Measurements from ENCODE around the gene SSBP2.

DNA sequence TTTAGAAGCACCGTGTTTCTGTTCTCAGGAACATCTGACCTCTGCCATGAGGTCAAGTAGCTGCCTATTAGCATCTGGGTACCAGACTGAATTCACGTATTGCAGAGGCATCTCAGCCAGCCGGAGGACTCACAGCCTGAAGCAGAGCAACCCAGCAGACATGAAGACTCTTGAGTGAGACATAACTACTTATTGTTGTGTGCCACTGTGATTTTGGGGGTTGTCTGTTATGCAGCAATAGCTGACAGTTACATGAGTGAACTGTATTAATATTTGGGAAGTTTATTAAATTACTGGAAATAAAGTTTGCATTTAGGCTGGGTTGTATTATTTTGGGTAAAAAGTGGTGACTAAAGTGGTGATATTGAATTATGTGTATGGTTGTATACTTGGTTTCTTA is 355.6 kb downstream of the SSBP2 start:
- TF ChIP-seq, protein P1, sequence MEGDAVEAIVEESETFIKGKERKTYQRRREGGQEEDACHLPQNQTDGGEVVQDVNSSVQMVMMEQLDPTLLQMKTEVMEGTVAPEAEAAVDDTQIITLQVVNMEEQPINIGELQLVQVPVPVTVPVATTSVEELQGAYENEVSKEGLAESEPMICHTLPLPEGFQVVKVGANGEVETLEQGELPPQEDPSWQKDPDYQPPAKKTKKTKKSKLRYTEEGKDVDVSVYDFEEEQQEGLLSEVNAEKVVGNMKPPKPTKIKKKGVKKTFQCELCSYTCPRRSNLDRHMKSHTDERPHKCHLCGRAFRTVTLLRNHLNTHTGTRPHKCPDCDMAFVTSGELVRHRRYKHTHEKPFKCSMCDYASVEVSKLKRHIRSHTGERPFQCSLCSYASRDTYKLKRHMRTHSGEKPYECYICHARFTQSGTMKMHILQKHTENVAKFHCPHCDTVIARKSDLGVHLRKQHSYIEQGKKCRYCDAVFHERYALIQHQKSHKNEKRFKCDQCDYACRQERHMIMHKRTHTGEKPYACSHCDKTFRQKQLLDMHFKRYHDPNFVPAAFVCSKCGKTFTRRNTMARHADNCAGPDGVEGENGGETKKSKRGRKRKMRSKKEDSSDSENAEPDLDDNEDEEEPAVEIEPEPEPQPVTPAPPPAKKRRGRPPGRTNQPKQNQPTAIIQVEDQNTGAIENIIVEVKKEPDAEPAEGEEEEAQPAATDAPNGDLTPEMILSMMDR (IDR thresholded peaks at IDR 0.05) = no peak
- TF ChIP-seq POLR2A (IDR thresholded peaks at IDR 0.05) (no peak), POLR2AphosphoS5 (IDR thresholded peaks at IDR 0.05) (no peak)
